Stimulated activated CD4-positive, alpha-beta T cell treated with anti-CD3 and anti-CD28 coated beads, Interleukin-12 subunit alpha, Interleukin-12 subunit beta, amount 100 ng/mL, for 24 hours (primary cell): Measurements from ENCODE around the gene TSSK2.
A peak's percentile ranks its signal among the peaks of the same experiment; 100 is the strongest.

Experiments used
- DNase-seq, 2 experiments: peaks; one replicate each; pipeline ENCODE4 v3.0.0-alpha.2; 2020; ENCODE audit warnings: low read depth in 2 of 2

TSSK2 gene

DNA sequence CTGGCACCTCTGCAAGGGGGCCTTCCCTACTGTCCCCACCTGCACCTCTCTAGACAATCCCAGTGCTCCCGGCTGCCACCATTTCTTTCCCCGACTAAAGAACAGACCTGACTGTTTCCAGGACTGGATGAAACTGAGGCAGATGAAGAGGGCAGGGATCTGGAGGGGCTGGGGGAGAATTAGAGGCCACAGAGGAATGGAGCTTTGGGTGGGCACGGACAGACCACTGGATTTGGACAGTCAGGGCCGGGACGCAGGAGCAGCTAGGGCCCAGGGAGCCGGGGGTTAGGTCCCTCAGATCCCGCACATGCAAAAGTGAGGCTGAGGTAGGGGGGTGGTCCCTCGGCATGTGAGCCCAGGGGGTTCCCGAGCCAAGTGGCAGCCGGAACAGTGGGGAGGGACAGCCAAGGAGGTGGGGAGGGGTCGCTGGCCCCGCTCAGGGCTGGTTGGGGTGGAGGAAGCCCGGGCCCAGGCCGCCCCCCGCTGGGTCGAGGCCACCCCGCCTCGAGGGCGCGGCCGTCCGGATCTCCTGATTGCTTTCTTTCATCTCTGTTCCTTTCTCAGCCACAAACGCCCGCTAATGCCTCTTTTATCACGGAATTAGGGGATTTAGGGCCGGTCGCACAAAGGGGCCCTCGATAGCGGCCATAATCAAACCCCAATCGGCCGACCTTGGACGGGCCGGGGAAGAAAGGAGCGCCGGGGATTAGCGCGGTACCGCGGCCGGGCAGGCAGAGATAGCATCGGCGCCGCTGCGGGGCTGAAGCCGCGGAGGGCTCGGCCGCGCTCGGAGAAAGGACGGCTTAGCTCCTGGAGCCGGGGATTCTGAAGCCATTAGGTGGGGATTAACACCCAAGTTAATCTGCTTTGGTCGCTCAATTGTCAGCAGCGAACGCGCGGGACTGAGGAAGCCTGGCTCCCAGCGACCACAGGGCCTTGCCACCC, 38.2 kb downstream of the TSSK2 start:
- DNase-seq = no peak

- DNase-seq = no peak
These were observed 38.8 kb downstream of the TSSK2 start for GRCh38 chr22:19169947-19170318.

- no peak for DNase-seq
These were observed 41.3 kb downstream of the TSSK2 start for GRCh38 chr22:19172213-19173046.

DNA sequence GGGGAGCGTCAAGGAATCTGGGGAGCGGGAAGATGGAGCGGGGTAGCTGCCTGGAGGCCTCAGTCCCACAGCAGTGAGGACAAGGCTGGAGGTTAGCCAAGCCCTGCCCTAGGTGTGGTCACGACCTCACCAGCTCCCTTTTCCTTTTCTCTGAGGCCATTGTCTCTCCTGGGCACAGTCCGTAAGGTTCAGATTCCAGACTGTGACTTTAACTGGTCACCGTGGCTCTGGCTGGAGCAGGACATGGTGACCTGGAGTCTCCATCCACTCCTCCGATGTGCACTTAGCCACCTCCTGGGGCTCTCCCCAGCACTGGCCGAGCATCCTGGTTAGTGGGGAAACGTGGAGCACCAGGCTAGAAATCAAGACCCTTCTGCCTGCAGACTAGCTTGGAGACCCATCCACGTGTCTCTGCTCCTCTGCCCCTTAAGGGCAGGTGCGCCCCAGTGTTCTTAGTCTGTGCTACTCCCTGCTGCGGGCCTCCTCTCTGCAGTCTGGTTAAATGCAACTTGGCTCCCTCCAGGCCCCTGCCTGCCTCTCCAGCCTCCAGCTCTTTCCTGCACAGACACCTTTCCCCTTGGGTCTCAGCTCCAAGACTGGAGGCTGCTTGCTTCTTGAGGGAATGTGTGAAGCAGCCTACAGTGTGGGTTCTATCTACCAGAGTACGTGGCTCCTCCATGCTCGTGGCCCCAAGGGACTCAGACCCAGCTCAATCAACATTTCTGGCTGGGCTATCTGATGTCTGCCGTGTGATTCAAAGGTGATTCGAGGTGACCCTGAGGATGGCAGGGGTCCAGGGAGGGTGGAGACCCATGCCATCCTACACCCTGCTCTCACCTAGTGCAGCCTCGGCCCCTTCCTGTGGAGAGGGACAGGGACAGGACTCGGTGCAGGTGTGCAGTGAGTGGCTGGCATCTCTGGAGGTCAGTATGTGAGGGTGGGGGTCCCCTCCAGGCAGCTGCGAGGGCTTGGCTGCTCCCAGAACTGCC, 42.2 kb downstream of the TSSK2 start:
- no peak for DNase-seq

GRCh38 chr22:19174106-19175025, 43.3 kb downstream of the TSSK2 start:
- no peak for DNase-seq

DNA sequence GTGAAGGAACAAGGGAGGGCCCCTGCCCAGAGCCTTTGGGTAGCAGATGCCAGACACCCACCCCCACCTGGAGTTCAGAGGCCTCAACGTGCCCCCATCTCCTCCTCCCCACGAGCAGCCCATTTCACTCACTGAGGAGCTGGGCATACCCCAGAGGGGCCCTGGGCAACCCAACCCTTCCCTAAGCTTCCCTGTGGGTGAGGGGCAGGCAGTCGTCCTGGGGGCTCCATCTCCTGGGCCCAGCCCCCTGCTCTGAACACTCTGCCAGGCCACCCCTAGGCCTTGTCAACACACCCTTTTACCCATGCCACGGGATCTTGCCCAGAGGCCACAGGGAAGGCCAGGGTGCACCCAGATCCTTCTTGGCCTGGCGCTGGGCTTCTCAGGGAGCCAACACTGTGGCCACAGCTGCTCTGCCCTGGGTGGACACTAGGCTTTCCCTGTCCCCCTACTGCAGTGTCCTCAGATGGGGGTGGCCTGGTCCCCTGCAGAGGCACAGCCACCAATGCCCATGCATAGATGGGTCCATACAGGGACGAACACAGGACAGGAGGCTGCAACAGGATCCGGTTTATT, 44.0 kb downstream of the TSSK2 start:
- DNase-seq = no peak

DNA sequence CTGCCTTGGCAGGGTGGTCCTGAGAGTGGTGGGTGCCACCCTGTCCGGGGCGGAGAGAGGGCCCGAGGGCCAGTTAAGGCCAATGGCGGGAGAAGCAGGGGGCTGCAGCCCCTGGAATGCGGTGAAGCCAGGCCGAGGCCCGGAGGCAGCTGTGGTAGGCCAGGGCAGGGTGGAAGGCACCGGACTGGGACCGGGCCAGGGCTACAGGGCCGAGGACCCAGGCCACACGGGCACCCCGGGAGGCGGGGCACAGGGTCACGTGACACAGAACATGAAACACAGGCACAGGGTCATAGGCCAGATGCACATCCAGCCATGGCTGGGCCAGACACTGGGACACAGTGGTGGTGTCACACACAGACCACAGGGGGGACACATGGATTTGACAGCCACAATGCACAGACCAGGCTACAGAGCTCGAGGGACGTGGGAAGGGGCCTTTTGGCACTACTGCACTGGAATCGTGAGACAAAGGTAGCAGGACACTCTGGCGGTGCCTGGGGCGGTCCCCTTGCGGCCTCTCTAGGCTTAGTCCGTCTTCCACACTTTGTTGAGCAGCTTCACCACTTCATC, 44.6 kb downstream of the TSSK2 start:
- DNase-seq = no peak

- no peak for DNase-seq
These were observed 45.1 kb downstream of the TSSK2 start for GRCh38 chr22:19176175-19176643.

DNA sequence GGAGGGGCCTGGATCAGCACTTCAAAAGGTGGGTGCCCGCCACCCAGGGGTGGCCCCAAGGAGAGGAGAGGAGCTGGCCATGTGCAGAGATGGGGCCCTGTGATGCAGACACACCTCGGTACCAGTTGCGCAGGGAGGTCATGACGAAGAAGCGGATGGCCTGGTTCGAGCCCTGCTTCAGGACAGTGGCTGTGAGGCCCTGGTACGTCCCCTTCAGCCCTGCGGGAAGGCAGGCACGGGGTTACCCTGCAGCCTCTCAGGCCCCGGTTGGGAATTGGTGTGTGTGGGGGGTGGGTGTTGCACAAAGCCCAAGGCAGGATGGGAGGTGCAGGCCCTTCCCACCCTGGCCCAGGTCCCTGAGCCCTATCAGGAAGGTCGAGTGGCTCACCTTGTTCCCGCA, 45.6 kb downstream of the TSSK2 start:
- no peak for DNase-seq

GRCh38 chr22:19177164-19178064, 46.3 kb downstream of the TSSK2 start:
- DNase-seq = no peak

GRCh38 chr22:19178065-19178656, 47.1 kb downstream of the TSSK2 start:
- DNase-seq = no peak

DNA sequence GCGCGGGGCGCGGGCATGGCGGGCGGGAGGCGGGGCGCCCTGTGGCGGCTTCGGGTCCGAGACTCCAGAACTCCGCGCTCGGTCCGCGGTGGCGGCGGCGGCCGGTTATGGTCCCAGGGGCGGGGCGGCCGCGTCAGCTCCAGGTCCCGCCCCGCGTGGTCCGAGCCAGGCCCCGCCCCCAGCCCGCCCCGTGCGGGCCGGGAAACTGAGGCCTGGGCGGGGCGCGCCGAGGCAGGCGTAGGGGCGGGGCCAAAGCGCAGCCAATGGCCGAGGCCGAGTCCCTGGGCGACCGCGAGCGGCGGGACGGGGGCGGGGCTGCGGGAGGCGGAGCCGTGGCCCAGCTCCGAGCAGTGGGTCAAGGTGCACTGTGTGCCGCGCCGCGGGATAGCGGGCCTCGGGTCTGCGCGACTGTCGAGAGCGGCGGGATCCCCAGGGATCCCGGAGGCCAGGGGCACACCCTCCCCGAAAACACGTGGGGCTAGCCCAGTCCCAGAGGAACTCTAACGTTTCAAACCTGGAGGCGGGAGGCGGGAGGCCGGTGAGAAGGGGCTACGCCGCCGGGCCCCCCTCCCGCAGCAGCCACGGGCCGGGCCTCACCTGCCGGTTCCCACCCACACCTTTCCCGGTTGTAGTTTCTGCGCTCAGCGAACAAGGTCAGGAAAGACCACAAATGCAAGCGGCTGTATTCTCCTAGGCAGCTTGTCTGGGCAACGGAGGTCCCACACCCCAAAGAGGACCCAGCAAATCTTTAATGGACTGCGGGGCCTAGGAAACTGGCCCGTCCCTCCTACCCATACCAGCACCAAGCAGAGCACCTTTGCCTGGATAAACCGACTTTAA, 47.8 kb downstream of the TSSK2 start, which contains the start of gene SLC25A1:
Gene SLC25A1, minus strand, starts transcription at position 80 of the 840 bp plus-strand sequence. Its CDS starts 63 bp downstream, at position 17.
- DNase-seq = peak; percentile 71 to 90

- DNase-seq = no peak
These were observed 48.5 kb downstream of the TSSK2 start for GRCh38 chr22:19179497-19180048.

DNA sequence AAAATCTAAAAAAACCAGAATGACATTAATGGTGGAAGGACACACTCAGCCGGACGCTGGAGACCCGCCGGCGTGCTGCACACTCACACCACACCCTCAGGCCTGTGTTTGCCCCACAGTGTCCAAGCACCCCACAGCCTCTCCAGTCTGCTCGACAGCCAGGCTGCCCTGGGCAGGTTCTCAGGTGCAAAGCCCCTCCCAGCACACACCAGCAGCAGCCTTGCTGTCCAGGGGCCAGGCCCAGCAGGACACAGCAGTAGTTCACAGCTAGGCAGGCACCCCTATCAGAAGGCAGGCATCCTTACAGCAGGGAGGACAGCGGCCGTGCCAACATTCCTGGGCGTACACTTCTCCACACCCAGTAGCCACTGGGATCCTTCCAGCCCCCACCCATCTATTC, 49.1 kb downstream of the TSSK2 start:
- DNase-seq = no peak

DNA sequence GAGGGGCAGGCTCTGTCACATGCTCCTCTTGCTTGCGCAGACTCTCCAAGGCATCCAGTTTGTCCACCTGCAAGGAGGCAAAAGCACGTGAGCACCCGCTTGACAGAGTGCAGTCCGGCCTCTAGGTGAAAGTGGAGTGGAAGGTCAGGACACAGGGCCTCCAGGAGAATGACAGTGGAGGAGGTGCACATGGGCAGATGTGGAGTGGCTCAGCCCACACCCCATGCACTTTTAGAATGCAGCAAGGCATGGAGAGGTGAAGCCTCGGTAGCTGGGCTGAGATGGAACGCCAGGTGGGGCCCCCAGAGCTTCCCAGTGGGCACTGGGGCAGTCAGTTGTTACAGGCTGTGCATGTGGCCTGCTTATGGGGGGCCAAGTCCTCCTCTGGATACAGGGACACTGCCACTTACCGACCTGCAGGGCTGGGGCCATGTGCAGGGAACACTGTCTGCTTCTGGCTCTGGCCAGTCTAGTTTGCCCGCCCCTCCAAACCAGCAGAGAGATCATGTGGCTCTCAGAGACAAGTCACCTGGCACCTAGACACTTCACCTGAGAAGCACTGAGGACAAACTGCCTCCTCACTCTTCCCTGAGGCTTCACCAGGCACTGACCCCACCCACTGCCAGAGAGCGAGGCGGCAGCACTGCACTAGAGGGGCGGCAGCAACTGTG, 49.8 kb downstream of the TSSK2 start:
- no peak for DNase-seq

GRCh38 chr22:19181786-19182471, 50.8 kb downstream of the TSSK2 start:
- DNase-seq = peak in 1 of 2 experiments; percentile 50
